GM13977 (cell line): Measurements from ENCODE around the gene RHBDD2.
"Not testable (repeated sequence)": the region's sequence is repeated elsewhere in the genome, so short reads cannot be mapped to it uniquely, and the experiment has no call there.

ENCODE experiments used
- DNase-seq: peaks from one replicate; pipeline ENCODE4 v3.0.0; 2012; ENCODE audit warnings: low spot score
- CTCF ChIP-seq: IDR thresholded peaks from 2 replicates; pipeline ENCODE4 v1.5.1; 2012; ENCODE audit warnings: mild to moderate bottlenecking, control low read depth; ENCODE audit not compliant: insufficient read depth; ENCODE audit errors: extremely low read depth, missing control alignments
- in situ Hi-C: fragments of 300-500 bp; cut with MboI; formaldehyde crosslinking; loops from one replicate; pipeline ENCODE4 v1.12.0; 2022; ENCODE audit warnings: low sequenced_read_pairs, low pct_unique_long_range_greater_than_20kb, mixed read lengths, inconsistent platforms; ENCODE audit not compliant: unreplicated experiment

The RHBDD2 gene

DNA sequence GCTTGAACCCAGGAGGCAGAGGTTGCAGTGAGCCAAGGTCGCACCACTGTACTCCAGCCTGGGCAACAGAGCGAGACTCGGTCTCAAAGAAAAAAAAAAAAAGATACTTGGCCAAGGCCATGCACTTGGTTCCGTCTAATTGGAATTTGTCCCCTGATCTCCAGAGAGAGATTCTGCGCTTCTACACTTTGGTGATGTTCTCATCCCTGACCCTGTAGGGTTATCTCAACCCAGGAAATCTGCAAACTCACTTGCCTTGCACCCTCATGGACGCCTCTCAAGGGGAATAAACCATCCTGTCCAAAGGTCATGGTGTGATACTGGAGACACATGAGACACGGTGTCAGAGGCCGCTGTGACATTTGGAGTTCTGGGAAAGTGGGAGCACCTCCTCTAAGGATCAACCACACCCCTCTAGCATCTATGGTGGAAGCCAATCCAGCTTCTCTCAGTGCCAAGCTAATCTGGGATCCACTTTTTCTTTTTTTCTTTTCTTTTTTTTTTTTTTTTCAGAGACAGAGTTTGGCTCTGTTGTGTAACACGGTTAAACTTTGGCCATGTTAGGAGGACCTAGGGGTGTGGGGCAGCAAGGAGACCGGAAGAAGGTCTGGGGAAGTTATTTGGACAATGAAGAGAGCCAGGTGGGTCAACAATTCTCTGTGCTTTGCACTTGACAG lies 28.3 kb downstream of the RHBDD2 start:
- DNase-seq, result no peak
- in situ Hi-C loops, result no loop called here
- TF ChIP-seq CTCF, result no peak

GRCh38 chr7:75907668-75908039 lies 28.8 kb downstream of the RHBDD2 start:
- in situ Hi-C loops, DNase-seq: not testable (repeated sequence)

GRCh38 chr7:75909521-75910132 lies 30.8 kb downstream of the RHBDD2 start:
- in situ Hi-C loops, result no loop called here
- no peak for DNase-seq
- no peak for TF ChIP-seq CTCF

DNA sequence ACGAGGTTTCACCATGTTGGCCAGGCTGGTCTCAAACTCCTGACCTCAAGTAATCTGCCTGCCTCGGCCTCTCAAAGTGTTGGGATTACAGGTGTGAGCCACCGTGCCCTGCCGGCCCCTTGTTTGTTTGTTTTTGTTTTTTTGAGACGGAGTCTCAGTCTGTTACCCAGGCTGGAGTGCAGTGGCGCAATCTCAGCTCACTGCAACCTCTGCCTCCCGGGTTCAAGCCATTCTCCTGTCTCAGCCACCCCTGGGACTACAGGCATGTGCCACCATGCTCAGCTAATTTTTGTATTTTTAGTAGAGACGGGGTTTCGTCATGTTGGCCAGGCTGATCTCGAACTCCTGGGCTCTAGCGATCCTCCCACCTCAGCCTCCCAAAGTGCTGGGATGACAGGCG lies 32.4 kb downstream of the RHBDD2 start:
- in situ Hi-C loops, DNase-seq: not testable (repeated sequence)

- in situ Hi-C loops, result no loop called here
- no peak for DNase-seq
- TF ChIP-seq CTCF, result no peak
Observed at GRCh38 chr7:75913437-75913836, 34.6 kb downstream of the RHBDD2 start.

GRCh38 chr7:75914169-75914654 lies 35.4 kb downstream of the RHBDD2 start:
- no peak for DNase-seq
- in situ Hi-C loops, result no loop called here

DNA sequence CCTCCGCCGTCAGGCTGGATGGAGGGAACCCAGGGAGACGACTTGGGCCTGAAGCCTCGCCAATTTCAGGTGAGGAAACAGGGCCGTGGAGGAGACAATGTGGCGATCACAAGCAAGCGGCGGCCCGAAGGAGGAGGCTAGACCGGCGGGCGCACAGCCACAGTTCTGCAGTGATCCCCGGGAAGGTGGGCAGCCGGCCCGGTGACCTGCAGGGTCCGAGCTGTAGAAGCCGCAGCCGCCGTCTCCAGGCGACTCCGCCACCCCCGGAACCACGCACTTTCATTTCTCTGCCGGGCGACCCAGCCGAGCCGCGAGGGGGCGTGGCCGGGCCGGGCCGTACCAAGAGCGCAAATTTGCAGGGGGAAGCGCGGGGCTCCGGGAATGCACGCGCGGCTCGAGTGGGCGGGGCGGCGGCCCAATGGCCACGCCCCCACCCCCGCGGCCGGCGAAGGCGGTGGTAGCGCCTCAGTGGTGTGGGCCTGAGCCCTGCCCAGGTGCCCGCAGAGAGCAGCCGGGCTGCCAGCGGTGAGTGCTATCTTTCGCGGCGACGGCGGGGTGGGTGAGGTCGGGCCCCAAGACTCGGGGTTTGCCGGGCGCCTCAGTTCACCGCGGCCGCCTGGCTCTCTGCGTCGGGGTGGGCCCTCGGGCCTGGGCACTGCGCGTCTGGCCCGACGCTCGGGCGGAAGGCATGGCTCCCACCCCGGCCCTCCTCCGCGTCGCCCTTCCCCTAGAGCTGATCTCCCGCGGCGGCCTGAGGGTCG lies 36.0 kb downstream of the RHBDD2 start, which contains the start of gene POR:
POR (plus strand) TSS at position 501 of the 761 bp plus-strand sequence. CDS start 38,847 bp downstream, outside the sequence.
- TF ChIP-seq CTCF, result no peak
- in situ Hi-C loops, result no loop called here
- DNase-seq, result peak; percentile 97

More at GRCh38 chr7:75914169-75914654, 35.4 kb downstream of the RHBDD2 start:
- no peak for TF ChIP-seq CTCF
